ENCODE measurements around the gene MUSTN1.

The MUSTN1 gene

GRCh38 chr3:52831500-52832301 lies 3.1 kb downstream of the MUSTN1 start:
- peak; percentile 77 for DNase-seq
- in situ Hi-C loops (cut with HindIII; ENCODE audit: low pct_ligation_motif_present, low sequenced_read_pairs): no loop called here
- no peak for TF ChIP-seq CTCF (IDR thresholded peaks at IDR 0.05; ENCODE audit: low read depth, low read length, missing control alignments)
- Histone ChIP-seq H3K27me3 (replicated peaks) (no peaks in the 10 kb centered on the region), H3K36me3 (replicated peaks) (no peaks in the 10 kb centered on the region), H3K4me3 (ENCODE audit: low read depth, low read length) (no peak overlapping the region), H3K27ac (no peak overlapping the region)

GRCh38 chr3:52830535-52831258 lies 4.1 kb downstream of the MUSTN1 start, which contains the start of gene ITIH4:
ITIH4 (minus strand) TSS chr3:52830672; CDS start chr3:52830642, 30 bp downstream.
- DNase-seq: no peak
- Histone ChIP-seq H3K36me3 (replicated peaks) (no peaks in the 10 kb centered on the region), H3K27ac (no peak within 1 kb of the TSS), H3K4me3 (ENCODE audit: low read depth, low read length) (no peak within 1 kb of the TSS), H3K27me3 (replicated peaks) (no peaks in the 10 kb centered on the region)
- in situ Hi-C loops (cut with HindIII; ENCODE audit: low pct_ligation_motif_present, low sequenced_read_pairs): no loop called here
- no peak for TF ChIP-seq CTCF (IDR thresholded peaks at IDR 0.05; ENCODE audit: low read depth, low read length, missing control alignments)

- in situ Hi-C loops (cut with HindIII; ENCODE audit: low pct_ligation_motif_present, low sequenced_read_pairs): no loop called here
Measured at GRCh38 chr3:52829906-52830463, 4.8 kb downstream of the MUSTN1 start.

GRCh38 chr3:52829482-52829881 lies 5.3 kb downstream of the MUSTN1 start:
- H3K36me3 ChIP-seq (replicated peaks): no peaks in the 10 kb centered on the region
- no peak for TF ChIP-seq CTCF (IDR thresholded peaks at IDR 0.05; ENCODE audit: low read depth, low read length, missing control alignments)
- H3K27me3 ChIP-seq (replicated peaks): no peaks in the 10 kb centered on the region
- DNase-seq: no peak
- no peak overlapping the region for H3K27ac ChIP-seq
- in situ Hi-C loops (cut with HindIII; ENCODE audit: low pct_ligation_motif_present, low sequenced_read_pairs): no loop called here
- H3K4me3 ChIP-seq (ENCODE audit: low read depth, low read length): no peak overlapping the region

More at GRCh38 chr3:52829906-52830463, 4.8 kb downstream of the MUSTN1 start:
- DNase-seq: no peak
- no peaks in the 10 kb centered on the region for H3K36me3 ChIP-seq (replicated peaks)
- no peak for TF ChIP-seq CTCF (IDR thresholded peaks at IDR 0.05; ENCODE audit: low read depth, low read length, missing control alignments)
- no peaks in the 10 kb centered on the region for H3K27me3 ChIP-seq (replicated peaks)
- H3K4me3 ChIP-seq (ENCODE audit: low read depth, low read length): no peak overlapping the region
- no peak overlapping the region for H3K27ac ChIP-seq

GRCh38 chr3:52827866-52828376 lies 6.9 kb downstream of the MUSTN1 start:
- in situ Hi-C loops (cut with HindIII; ENCODE audit: low pct_ligation_motif_present, low sequenced_read_pairs): no loop called here
- no peak for DNase-seq
- no peak overlapping the region for H3K4me3 ChIP-seq (ENCODE audit: low read depth, low read length)

More at GRCh38 chr3:52827866-52828376, 6.9 kb downstream of the MUSTN1 start:
- no peak overlapping the region for H3K27ac ChIP-seq
- H3K36me3 ChIP-seq (replicated peaks): no peaks in the 10 kb centered on the region
- H3K27me3 ChIP-seq (replicated peaks): no peaks in the 10 kb centered on the region
- peak; percentile 37 for TF ChIP-seq CTCF (IDR thresholded peaks at IDR 0.05; ENCODE audit: low read depth, low read length, missing control alignments)

All from brain microvascular endothelial cell (primary cell).